GM12892 (cell line): ENCODE results near the gene LYPLA2.

Experiments used
- POLR2A ChIP-seq: IDR thresholded peaks from 2 replicates; pipeline ENCODE4 v1.6.1; 2011; ENCODE audit warnings: low read depth, low read length, control low read depth
- POLR2AphosphoS5 ChIP-seq: IDR thresholded peaks from 2 replicates; pipeline ENCODE4 v1.6.1; 2011; ENCODE audit warnings: low read depth, low read length, control low read depth
- TAF1 ChIP-seq: IDR thresholded peaks from 2 replicates; pipeline ENCODE4 v1.6.1; 2011; ENCODE audit warnings: low read depth, mild to moderate bottlenecking, control low read depth, low read length, borderline replicate concordance

DNA sequence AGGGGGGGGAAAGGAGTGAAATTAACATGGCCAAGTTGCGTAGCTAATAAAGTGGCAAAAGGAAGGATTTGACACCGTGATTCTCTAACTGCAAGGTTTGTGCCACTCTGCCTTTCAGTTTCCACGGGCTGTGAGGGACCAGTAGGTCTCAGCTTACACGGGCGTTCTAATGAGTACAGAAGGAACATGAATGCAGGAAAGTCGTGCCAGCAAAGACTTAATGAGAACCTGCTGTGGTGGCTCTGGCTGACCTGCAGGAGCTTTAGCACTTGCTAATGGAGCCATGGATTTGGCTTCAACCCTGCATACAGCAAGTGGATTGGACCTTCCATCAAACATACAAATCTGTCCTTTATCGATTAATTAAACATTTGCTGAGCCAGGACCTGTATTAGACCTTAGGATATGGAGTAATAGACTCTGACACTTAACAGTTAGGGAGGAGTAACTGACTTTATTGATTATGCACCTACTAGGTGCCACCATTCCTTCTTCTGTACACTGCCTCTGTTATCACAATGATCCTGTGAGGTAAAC, 27.8 kb upstream of the LYPLA2 start:
- TF ChIP-seq POLR2AphosphoS5: no peak
- no peak for TF ChIP-seq POLR2A
- TF ChIP-seq TAF1: no peak
